Measurements from ENCODE around the gene HEXD.

HEXD gene

DNA sequence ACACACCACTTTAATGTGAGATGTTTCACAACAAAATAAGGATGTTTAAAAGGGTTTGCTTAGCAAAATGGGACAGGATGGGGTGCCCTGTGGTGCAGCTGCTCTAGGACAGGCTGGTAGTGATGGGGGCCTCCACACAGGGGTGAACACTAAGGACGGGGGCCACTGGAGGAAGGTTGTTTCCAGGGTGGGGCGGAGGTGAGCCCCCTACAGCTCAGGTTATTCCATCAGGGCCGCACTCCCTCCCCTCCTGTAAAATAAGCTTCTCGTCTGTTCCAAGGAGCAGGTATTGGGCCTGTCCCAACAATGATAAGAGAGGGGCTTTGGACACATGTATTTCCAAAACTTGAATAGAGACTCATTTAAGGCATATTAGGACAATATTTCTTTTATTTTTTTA is 1.9 kb upstream of the HEXD start:
- Histone ChIP-seq H3K14ac (ENCODE audit: low read length in 2 of 2) (no peak overlapping the region), H2BK15ac (ENCODE audit: low read depth, poor library complexity, severe bottlenecking) (no peak overlapping the region), H3K36me3 (ENCODE audit: control insufficient read depth in 1 of 2, insufficient read depth in 2 of 2, low read depth in 1 of 2, low read length in 2 of 2) (peaks cover 14 to 24% of the 10 kb centered on the region in 2 experiments), H3K27me3 (ENCODE audit: control insufficient read depth in 1 of 2, insufficient read depth in 1 of 2, low read length in 2 of 2) (no peaks in the 10 kb centered on the region), H4K8ac (ENCODE audit: low read length) (no peak overlapping the region), H2BK120ac (ENCODE audit: low read depth, low read length) (no peak overlapping the region), H3K79me1 (replicated peaks; ENCODE audit: low read length, poor library complexity, severe bottlenecking) (peaks cover 28% of the 10 kb centered on the region), H3K9me3 (ENCODE audit: control insufficient read depth, low read length) (no peaks in the 10 kb centered on the region), H2BK12ac (ENCODE audit: low read length in 2 of 2) (no peak overlapping the region), H3K4me2 (ENCODE audit: low read length, poor library complexity, severe bottlenecking) (no peak overlapping the region), H3K4me3 (ENCODE audit: insufficient read depth in 1 of 2, low read depth in 1 of 2, low read length in 2 of 2) (no peak overlapping the region), H3K9ac (ENCODE audit: low read length) (no peak overlapping the region), H2BK5ac (ENCODE audit: low read depth, low read length, poor library complexity, severe bottlenecking) (no peak overlapping the region), H3K4ac (ENCODE audit: low read depth in 1 of 2, low read length in 2 of 2) (no peak overlapping the region), H3K18ac (ENCODE audit: low read depth in 1 of 2, low read length in 2 of 2) (no peak overlapping the region), H4K91ac (ENCODE audit: low read length) (no peak overlapping the region), H3K23ac (ENCODE audit: low read length in 2 of 2) (no peak overlapping the region), H3K4me1 (ENCODE audit: control insufficient read depth, insufficient read depth, low read depth, low read length) (peaks cover 21% of the 10 kb centered on the region), H3K27ac (ENCODE audit: low read length, poor library complexity, severe bottlenecking) (no peak overlapping the region), H2AFZ (ENCODE audit: low read depth, low read length) (no peak overlapping the region), H2AK5ac (ENCODE audit: low read length, severe bottlenecking) (no peak overlapping the region)
- no peak for DNase-seq
- WGBS: 93% methylated on average over 3 of the region's 4 CpGs

DNA sequence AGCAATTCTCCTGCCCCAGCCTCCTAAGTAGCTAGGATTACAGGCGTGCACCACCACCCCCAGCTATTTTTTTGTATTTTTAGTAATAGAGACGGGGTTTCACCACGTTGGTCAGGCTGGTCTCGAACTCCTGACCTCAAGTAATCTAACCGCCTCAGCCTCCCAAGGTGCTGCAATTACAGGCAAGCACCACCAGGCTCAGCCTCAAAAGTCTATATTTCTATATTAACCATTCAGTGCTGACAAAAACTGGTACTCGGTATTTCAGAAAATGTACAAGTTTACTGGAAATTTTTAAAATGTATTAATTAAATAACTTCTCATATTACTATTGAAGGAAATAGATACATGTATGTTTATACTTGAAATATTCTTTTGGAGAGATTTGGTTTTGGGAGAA is 1.4 kb upstream of the HEXD start:
- H3K4me1 ChIP-seq (ENCODE audit: control insufficient read depth, insufficient read depth, low read depth, low read length): peaks cover 21% of the 10 kb centered on the region
- H2BK120ac ChIP-seq (ENCODE audit: low read depth, low read length): no peak overlapping the region
- WGBS: 87% methylated on average over 3 of the region's 6 CpGs
- peak; percentile 5 for DNase-seq
- H3K23ac ChIP-seq (ENCODE audit: low read length in 2 of 2): no peak overlapping the region
- no peak overlapping the region for H3K9ac ChIP-seq (ENCODE audit: low read length)
- H3K4me3 ChIP-seq (ENCODE audit: insufficient read depth in 1 of 2, low read depth in 1 of 2, low read length in 2 of 2): no peak overlapping the region
- H2BK15ac ChIP-seq (ENCODE audit: low read depth, poor library complexity, severe bottlenecking): no peak overlapping the region
- no peak overlapping the region for H4K91ac ChIP-seq (ENCODE audit: low read length)
- no peak overlapping the region for H2BK12ac ChIP-seq (ENCODE audit: low read length in 2 of 2)
- H2AK5ac ChIP-seq (ENCODE audit: low read length, severe bottlenecking): no peak overlapping the region
- peaks cover 23% of the 10 kb centered on the region for H3K79me1 ChIP-seq (replicated peaks; ENCODE audit: low read length, poor library complexity, severe bottlenecking)
- no peak overlapping the region for H4K8ac ChIP-seq (ENCODE audit: low read length)
- H3K14ac ChIP-seq (ENCODE audit: low read length in 2 of 2): no peak overlapping the region
- no peak overlapping the region for H3K18ac ChIP-seq (ENCODE audit: low read depth in 1 of 2, low read length in 2 of 2)
- H3K36me3 ChIP-seq (ENCODE audit: control insufficient read depth in 1 of 2, insufficient read depth in 2 of 2, low read depth in 1 of 2, low read length in 2 of 2): peaks cover 19 to 27% of the 10 kb centered on the region in 2 experiments
- no peak overlapping the region for H2BK5ac ChIP-seq (ENCODE audit: low read depth, low read length, poor library complexity, severe bottlenecking)
- H3K9me3 ChIP-seq (ENCODE audit: control insufficient read depth, low read length): no peaks in the 10 kb centered on the region
- H3K4ac ChIP-seq (ENCODE audit: low read depth in 1 of 2, low read length in 2 of 2): no peak overlapping the region
- H2AFZ ChIP-seq (ENCODE audit: low read depth, low read length): no peak overlapping the region
- no peaks in the 10 kb centered on the region for H3K27me3 ChIP-seq (ENCODE audit: control insufficient read depth in 1 of 2, insufficient read depth in 1 of 2, low read length in 2 of 2)
- H3K27ac ChIP-seq (ENCODE audit: low read length, poor library complexity, severe bottlenecking): no peak overlapping the region
- H3K4me2 ChIP-seq (ENCODE audit: low read length, poor library complexity, severe bottlenecking): no peak overlapping the region

GRCh38 chr17:82419540-82419939 is 1.4 kb downstream of the HEXD start:
- Histone ChIP-seq H3K14ac (ENCODE audit: low read length in 2 of 2) (no peak overlapping the region), H3K36me3 (ENCODE audit: control insufficient read depth in 1 of 2, insufficient read depth in 2 of 2, low read depth in 1 of 2, low read length in 2 of 2) (peaks cover 16 to 17% of the 10 kb centered on the region in 2 experiments), H3K4me2 (ENCODE audit: low read length, poor library complexity, severe bottlenecking) (peak overlapping the region; percentile 31), H3K4me3 (ENCODE audit: insufficient read depth in 1 of 2, low read depth in 1 of 2, low read length in 2 of 2) (peak overlapping the region in 1 of 2 experiments; percentile 92), H2BK5ac (ENCODE audit: low read depth, low read length, poor library complexity, severe bottlenecking) (no peak overlapping the region), H2BK12ac (ENCODE audit: low read length in 2 of 2) (no peak overlapping the region), H3K4me1 (ENCODE audit: control insufficient read depth, insufficient read depth, low read depth, low read length) (peaks cover 10% of the 10 kb centered on the region), H3K79me1 (replicated peaks; ENCODE audit: low read length, poor library complexity, severe bottlenecking) (peaks cover 16% of the 10 kb centered on the region), H3K23ac (ENCODE audit: low read length in 2 of 2) (no peak overlapping the region), H3K4ac (ENCODE audit: low read depth in 1 of 2, low read length in 2 of 2) (no peak overlapping the region), H3K27ac (ENCODE audit: low read length, poor library complexity, severe bottlenecking) (no peak overlapping the region), H3K9me3 (ENCODE audit: control insufficient read depth, low read length) (peaks cover 4% of the 10 kb centered on the region), H3K27me3 (ENCODE audit: control insufficient read depth in 1 of 2, insufficient read depth in 1 of 2, low read length in 2 of 2) (no peaks in the 10 kb centered on the region), H2BK120ac (ENCODE audit: low read depth, low read length) (no peak overlapping the region), H2BK15ac (ENCODE audit: low read depth, poor library complexity, severe bottlenecking) (no peak overlapping the region), H2AFZ (ENCODE audit: low read depth, low read length) (no peak overlapping the region), H4K91ac (ENCODE audit: low read length) (no peak overlapping the region), H2AK5ac (ENCODE audit: low read length, severe bottlenecking) (no peak overlapping the region), H3K18ac (ENCODE audit: low read depth in 1 of 2, low read length in 2 of 2) (no peak overlapping the region), H4K8ac (ENCODE audit: low read length) (no peak overlapping the region), H3K9ac (ENCODE audit: low read length) (peak overlapping the region; percentile 83)
- WGBS: 97% methylated on average over 2 of the region's 2 CpGs
- DNase-seq: peak; percentile 48

- Histone ChIP-seq H2BK5ac (ENCODE audit: low read depth, low read length, poor library complexity, severe bottlenecking) (no peak overlapping the region), H2BK15ac (ENCODE audit: low read depth, poor library complexity, severe bottlenecking) (no peak overlapping the region), H3K4me3 (ENCODE audit: insufficient read depth in 1 of 2, low read depth in 1 of 2, low read length in 2 of 2) (peak overlapping the region in 1 of 2 experiments; percentile 66), H3K27ac (ENCODE audit: low read length, poor library complexity, severe bottlenecking) (no peak overlapping the region), H3K79me1 (replicated peaks; ENCODE audit: low read length, poor library complexity, severe bottlenecking) (peaks cover 5% of the 10 kb centered on the region), H4K8ac (ENCODE audit: low read length) (no peak overlapping the region), H3K4me1 (ENCODE audit: control insufficient read depth, insufficient read depth, low read depth, low read length) (no peaks in the 10 kb centered on the region), H4K91ac (ENCODE audit: low read length) (no peak overlapping the region), H2AK5ac (ENCODE audit: low read length, severe bottlenecking) (no peak overlapping the region), H3K4ac (ENCODE audit: low read depth in 1 of 2, low read length in 2 of 2) (no peak overlapping the region), H3K18ac (ENCODE audit: low read depth in 1 of 2, low read length in 2 of 2) (no peak overlapping the region), H3K23ac (ENCODE audit: low read length in 2 of 2) (no peak overlapping the region), H2AFZ (ENCODE audit: low read depth, low read length) (no peak overlapping the region), H3K9ac (ENCODE audit: low read length) (peak overlapping the region; percentile 22), H2BK120ac (ENCODE audit: low read depth, low read length) (peak overlapping the region; percentile 24), H3K27me3 (ENCODE audit: control insufficient read depth in 1 of 2, insufficient read depth in 1 of 2, low read length in 2 of 2) (no peaks in the 10 kb centered on the region), H3K9me3 (ENCODE audit: control insufficient read depth, low read length) (peaks cover 4% of the 10 kb centered on the region), H3K36me3 (ENCODE audit: control insufficient read depth in 1 of 2, insufficient read depth in 2 of 2, low read depth in 1 of 2, low read length in 2 of 2) (peaks cover 12 to 17% of the 10 kb centered on the region in 2 experiments), H2BK12ac (ENCODE audit: low read length in 2 of 2) (no peak overlapping the region), H3K4me2 (ENCODE audit: low read length, poor library complexity, severe bottlenecking) (no peak overlapping the region), H3K14ac (ENCODE audit: low read length in 2 of 2) (no peak overlapping the region)
- 89% methylated on average over 25 of the region's 25 CpGs for WGBS
- DNase-seq: peak; percentile 36
These were observed 6.1 kb downstream of the HEXD start for GRCh38 chr17:82424001-82424862.
